Measurements from ENCODE around the gene LRRC49.

Gene LRRC49

DNA sequence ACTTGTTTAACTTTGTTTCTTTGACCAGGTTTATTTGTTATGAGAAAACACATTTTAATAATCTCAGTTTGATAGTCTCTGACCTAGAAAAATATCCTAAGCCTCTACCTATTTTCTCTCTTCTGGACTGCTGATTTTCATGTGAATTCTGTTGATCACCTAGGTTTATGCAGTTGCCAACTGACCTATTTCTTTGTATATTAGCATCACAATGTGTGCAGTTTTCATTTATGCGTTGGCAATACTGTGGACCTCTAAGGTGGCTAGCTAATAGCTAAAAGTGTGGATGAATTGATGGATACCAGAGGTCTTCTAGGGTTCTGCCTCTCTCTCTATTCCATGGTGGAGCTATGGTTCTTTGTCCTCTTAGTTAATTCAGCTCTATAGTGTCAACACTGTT, 72.1 kb downstream of the LRRC49 start:
- TF ChIP-seq CTCF (IDR thresholded peaks at IDR 0.05), result no peak

DNA sequence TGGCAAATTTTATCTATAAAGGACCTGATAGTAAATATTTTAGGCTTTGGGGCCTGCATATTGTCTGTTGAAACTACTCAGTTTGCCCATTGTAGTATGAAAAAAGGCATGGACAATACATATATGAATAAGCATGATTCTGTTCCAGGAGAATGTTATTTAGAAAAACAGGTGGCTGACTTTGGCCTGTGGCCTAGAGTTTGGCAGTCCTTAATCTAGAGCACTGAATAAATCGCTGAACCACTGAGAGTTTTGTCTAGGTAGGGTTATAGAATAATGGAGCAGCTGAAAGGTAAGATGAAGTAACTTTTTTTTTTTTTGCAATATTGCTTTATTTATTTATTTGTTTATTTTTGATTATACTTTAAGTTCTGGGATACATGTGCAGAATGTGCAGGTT, 75.0 kb downstream of the LRRC49 start:
- no peak for TF ChIP-seq CTCF (IDR thresholded peaks at IDR 0.05)

GRCh38 chr15:70974004-70974832, 81.6 kb downstream of the LRRC49 start:
- peak; percentile 55 for TF ChIP-seq CTCF (IDR thresholded peaks at IDR 0.05)

DNA sequence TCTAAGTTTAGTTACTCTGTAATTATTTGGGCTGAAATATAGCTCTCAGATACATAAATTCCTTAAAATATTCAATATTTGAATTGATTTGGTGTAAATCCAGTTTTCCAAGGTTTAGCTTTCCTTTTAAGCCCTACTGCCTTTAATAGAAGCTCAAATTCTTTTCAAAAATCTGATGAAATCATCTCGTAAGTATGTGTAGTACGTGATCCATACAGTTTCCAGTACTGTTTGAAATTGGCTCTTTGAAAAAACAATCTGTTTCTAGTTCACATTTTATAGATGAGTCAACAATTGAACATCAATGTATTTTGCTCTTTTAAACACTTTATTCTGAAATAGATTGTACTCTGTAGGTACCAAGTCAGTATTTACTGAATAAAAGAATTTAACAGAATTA, 84.2 kb downstream of the LRRC49 start:
- TF ChIP-seq CTCF (IDR thresholded peaks at IDR 0.05), result no peak

DNA sequence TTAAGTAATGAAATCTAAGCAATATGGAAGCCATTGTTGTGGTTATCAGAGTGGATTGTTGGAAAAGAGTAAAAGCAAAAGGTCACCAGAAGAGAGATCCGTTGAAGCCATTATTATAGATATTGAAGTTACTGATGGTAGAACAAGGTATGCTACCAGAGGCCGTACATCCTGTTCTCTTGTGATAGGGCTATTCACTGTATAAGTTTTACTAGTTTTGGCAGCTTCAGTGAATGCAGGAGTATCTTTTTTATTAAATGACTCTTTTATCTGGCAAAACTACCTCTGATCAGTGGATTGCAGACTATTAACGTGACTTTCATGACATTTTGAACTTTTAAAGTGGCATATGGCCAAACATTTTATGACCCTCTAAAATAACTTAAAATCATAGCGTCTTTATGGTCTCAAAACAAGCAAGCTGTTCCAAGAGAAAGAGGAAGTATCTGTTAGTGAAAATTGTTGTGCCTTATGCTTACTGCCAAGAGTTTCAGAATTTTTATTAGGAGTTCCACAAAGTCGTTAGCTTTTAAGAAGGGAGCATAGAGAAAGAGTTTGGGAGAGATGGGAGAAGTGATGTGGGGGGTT, 102.9 kb downstream of the LRRC49 start:
- TF ChIP-seq CTCF (IDR thresholded peaks at IDR 0.05), result no peak

- no peak for TF ChIP-seq CTCF (IDR thresholded peaks at IDR 0.05)
Observed at GRCh38 chr15:70998319-70998718, 105.7 kb downstream of the LRRC49 start.

DNA sequence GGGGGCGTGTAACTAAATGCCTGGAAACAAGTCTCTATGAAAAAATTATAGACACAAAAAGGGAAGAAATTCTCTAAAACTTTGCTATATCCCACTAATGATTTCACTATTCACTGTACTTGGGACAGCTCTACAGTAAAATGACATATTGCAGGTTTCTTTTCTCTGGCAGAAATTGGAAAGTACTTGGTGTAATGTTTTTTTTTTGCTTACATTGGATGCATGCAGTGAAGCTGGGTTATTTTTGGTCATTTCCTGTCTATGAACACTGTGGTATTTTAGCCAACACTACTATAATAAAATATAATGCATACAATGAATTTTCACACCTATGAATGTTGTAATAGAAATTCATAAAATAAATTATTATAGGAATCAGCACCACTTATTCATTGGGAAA, 109.7 kb downstream of the LRRC49 start:
- TF ChIP-seq CTCF (IDR thresholded peaks at IDR 0.05), result no peak

Data from LNCAP (cell line).